K562 (cell line): ENCODE measurements around the gene WWTR1. TPM values are rescaled to one million over a fixed set of nuclear protein-coding genes. Genes with fewer than 3 reads are reported as not detected.

ENCODE experiments used
- ATAC-seq: fragments of 200-7000 bp; cut with Tn5 transposase; 3 replicates; pipeline ENCODE4 v1.9.1; 2020; ENCODE audit warnings: moderate library complexity
- BruUV-seq: library from RNA; stranded (reverse); fragments of 400-500 nt; replicated peaks from 2 replicates; lab custom pipeline; 2021; lab: Mats Ljungman, UMichigan
- CTCF ChIA-PET: fragments of 300-600 bp; formaldehyde crosslinking; extraction: SDS; loops from one replicate; lab custom pipeline; 2021; ENCODE audit warnings: low intra/inter-chr PET ratio; lab: Yijun Ruan, JAX
- POLR2A ChIA-PET: fragments of 300-600, 350-650 bp; sonication (Branson Sonifier 250); formaldehyde crosslinking; extraction: SDS; loops from one replicate; lab custom pipeline; 2021; ENCODE audit warnings: antibody characterized with exemption, inconsistent platforms; lab: Yijun Ruan, JAX
- DNase-seq, 4 experiments: peaks; one replicate each; pipeline versions ENCODE4 v3.0.0 to v3.0.0-alpha.2; 2011 to 2018; ENCODE audit warnings: low spot score in 3 of 4, mixed read lengths in 3 of 4; ENCODE audit errors: extremely low read depth in 1 of 4
- FAIRE-seq: peaks from 2 replicates; lab custom pipeline; 2011; peaks lifted over from hg19 to GRCh38; lab: Jason Lieb, UNC
- H2AFZ ChIP-seq: 2 replicates; pipeline ENCODE4 v1.6.0; 2011; ENCODE audit warnings: low read depth, low read length, control low read depth, inconsistent platforms
- H3K27ac ChIP-seq: fragments of 200-600 bp; 3 replicates; pipeline ENCODE4 v1.8.0; 2011; ENCODE audit warnings: low read depth, mild to moderate bottlenecking, control low read depth, inconsistent platforms, low read length, moderate library complexity, mixed read lengths; ENCODE audit errors: extremely low read depth
- H3K27me3 ChIP-seq, 2 experiments: fragments of 300-600 bp in 1 of 2; 2 replicates in 1 of 2; 3 replicates in 1 of 2; pipeline versions ENCODE4 v1.6.0 to v1.8.0; 2011; ENCODE audit warnings: inconsistent platforms in 2 of 2, low read length in 2 of 2, mild to moderate bottlenecking in 1 of 2, mixed read lengths in 1 of 2, moderate library complexity in 1 of 2; ENCODE audit not compliant: control insufficient read depth in 2 of 2, insufficient read depth in 2 of 2
- H3K36me3 ChIP-seq: fragments of 300-600 bp; 3 replicates; pipeline ENCODE4 v1.8.0; 2011; ENCODE audit warnings: mild to moderate bottlenecking, low read length, inconsistent platforms; ENCODE audit not compliant: control insufficient read depth, insufficient read depth
- H3K4me1 ChIP-seq, 2 experiments: fragments of 200-600 bp in 1 of 2; replicated peaks in 1 of 2; 2 replicates in 1 of 2; 3 replicates in 1 of 2; pipeline versions ENCODE4 v1.5.1 to v1.8.0; 2011; ENCODE audit warnings: inconsistent platforms in 2 of 2, low read length in 2 of 2, mild to moderate bottlenecking in 1 of 2, mixed read lengths in 1 of 2, moderate library complexity in 1 of 2; ENCODE audit not compliant: control insufficient read depth in 2 of 2, insufficient read depth in 2 of 2
- H3K4me2 ChIP-seq: 2 replicates; pipeline ENCODE4 v1.6.1; 2011; ENCODE audit warnings: low read length, control low read depth, inconsistent platforms, mixed read lengths; ENCODE audit not compliant: insufficient read depth
- H3K4me3 ChIP-seq: fragments of 200-600 bp; sonication (generic), shearing (Covaris generic); 2 replicates; pipeline ENCODE4 v1.5.1; 2016; ENCODE audit warnings: control low read depth, inconsistent platforms
- H3K79me2 ChIP-seq: fragments of 200-600 bp; 3 replicates; pipeline ENCODE4 v1.8.0; 2011; ENCODE audit warnings: low read length, inconsistent platforms; ENCODE audit not compliant: control insufficient read depth, insufficient read depth
- H3K9ac ChIP-seq, 2 experiments: 2 replicates each; pipeline versions ENCODE4 v1.6.0 to v1.6.1; 2011; ENCODE audit warnings: low read depth in 2 of 2, low read length in 2 of 2, control low read depth in 1 of 2, inconsistent platforms in 1 of 2, mild to moderate bottlenecking in 1 of 2, mixed read lengths in 1 of 2; ENCODE audit not compliant: insufficient read depth in 1 of 2
- H3K9me1 ChIP-seq: one replicate; pipeline ENCODE4 v1.6.0; 2011; ENCODE audit warnings: inconsistent platforms, mild to moderate bottlenecking, low read length, moderate library complexity; ENCODE audit not compliant: control insufficient read depth, insufficient read depth
- H3K9me3 ChIP-seq: replicated peaks from 2 replicates; pipeline ENCODE4 v1.5.1; 2011; ENCODE audit warnings: low read depth, low read length, inconsistent platforms; ENCODE audit not compliant: control insufficient read depth, insufficient read depth
- H4K20me1 ChIP-seq: replicated peaks from 2 replicates; pipeline ENCODE4 v1.6.1; 2011; ENCODE audit warnings: low read length, inconsistent platforms, mixed read lengths; ENCODE audit not compliant: control insufficient read depth, insufficient read depth
- CC2D1A ChIP-seq: fragments of 450-650 bp; IDR thresholded peaks from 2 replicates; pipeline ENCODE4 v1.6.1; 2017; ENCODE audit warnings: mild to moderate bottlenecking
- FUS ChIP-seq: fragments of 200-400 bp; formaldehyde crosslinking; optimal IDR thresholded peaks from 2 replicates; pipeline ENCODE3; 2017; ENCODE audit warnings: low read depth, low read length
- HEY1 ChIP-seq: fragments of 250-450 bp; sonication (Bioruptor Pico); IDR thresholded peaks from 2 replicates; pipeline ENCODE4 v1.5.0; 2020; ENCODE audit warnings: mild to moderate bottlenecking, moderate library complexity, borderline replicate concordance
- ILK ChIP-seq: fragments of 450-650 bp; IDR thresholded peaks from 2 replicates; pipeline ENCODE4 v1.6.1; 2016; ENCODE audit warnings: missing genetic modification characterization, low read depth, mild to moderate bottlenecking, missing compliant biosample characterization, moderate library complexity, borderline replicate concordance
- KAT2B ChIP-seq: IDR thresholded peaks from one replicate; pipeline ENCODE4 v1.6.1; 2012; ENCODE audit warnings: low read depth, mild to moderate bottlenecking, control low read depth, inconsistent platforms, low read length, moderate library complexity
- KHSRP ChIP-seq: fragments of 450-650 bp; IDR thresholded peaks from 2 replicates; pipeline ENCODE4 v1.6.1; 2017
- MCM3 ChIP-seq: fragments of 450-650 bp; IDR thresholded peaks from 2 replicates; pipeline ENCODE4 v1.6.1; 2016
- NCOA4 ChIP-seq: fragments of 450-650 bp; IDR thresholded peaks from 2 replicates; pipeline ENCODE4 v1.6.1; 2018; ENCODE audit warnings: mild to moderate bottlenecking; ENCODE audit not compliant: partially characterized antibody
- POLR2AphosphoS5 ChIP-seq: IDR thresholded peaks from 2 replicates; pipeline ENCODE4 v1.6.1; 2011; ENCODE audit warnings: mild to moderate bottlenecking, low read depth, low read length, moderate library complexity; ENCODE audit not compliant: control insufficient read depth, insufficient read depth
- SMAD4 ChIP-seq: fragments of 250-450 bp; sonication (Bioruptor Pico); conservative IDR thresholded peaks from 2 replicates; pipeline ENCODE4 v1.8.0; 2021; ENCODE audit warnings: inconsistent platforms, mild to moderate bottlenecking, moderate library complexity
- SRSF3 ChIP-seq: fragments of 200-400 bp; formaldehyde crosslinking; IDR thresholded peaks from 2 replicates; pipeline ENCODE4 v1.6.1; 2016; ENCODE audit warnings: mild to moderate bottlenecking, low read length, moderate library complexity; ENCODE audit not compliant: insufficient read depth
- STAT5B ChIP-seq: fragments of 250-450 bp; sonication (Bioruptor Pico); IDR thresholded peaks from 2 replicates; pipeline ENCODE4 v1.8.0; 2021; ENCODE audit warnings: mild to moderate bottlenecking, inconsistent platforms
- TEAD1 ChIP-seq, 2 experiments: fragments of 450-650 bp in 1 of 2; sonication (generic) in 1 of 2; formaldehyde crosslinking; IDR thresholded peaks; 2 replicates each; pipeline versions ENCODE4 v1.4.0 to v1.8.0; 2020 to 2022; ENCODE audit warnings: mild to moderate bottlenecking in 2 of 2, missing genetic modification reagents in 1 of 2
- TFAP4 ChIP-seq: sonication (generic); formaldehyde crosslinking; IDR thresholded peaks from 2 replicates; pipeline ENCODE4 v1.8.0; 2022; ENCODE audit warnings: missing genetic modification reagents, mild to moderate bottlenecking, moderate library complexity, borderline replicate concordance
- ZNF175 ChIP-seq: fragments of 200-800 bp; sonication (Bioruptor generic); IDR thresholded peaks from 2 replicates; pipeline ENCODE4 v1.6.1; 2016; ENCODE audit warnings: low read depth, mild to moderate bottlenecking, missing genetic modification characterization, missing compliant biosample characterization
- ZNF274 ChIP-seq: IDR thresholded peaks from 2 replicates; pipeline ENCODE4 v1.6.1; 2011; ENCODE audit warnings: low read depth, mild to moderate bottlenecking, low read length, moderate library complexity, borderline replicate concordance
- ZNF561 ChIP-seq: fragments of 450-650 bp; formaldehyde crosslinking; conservative IDR thresholded peaks from 2 replicates; pipeline ENCODE4 v1.4.0; 2020; ENCODE audit warnings: mild to moderate bottlenecking, moderate library complexity
- ZNF584 ChIP-seq: fragments of 200-800 bp; sonication (Bioruptor generic); IDR thresholded peaks from 2 replicates; pipeline ENCODE4 v1.6.1; 2016; ENCODE audit warnings: low read depth, mild to moderate bottlenecking, missing genetic modification characterization, missing compliant biosample characterization
- WGBS: fragments of 100-300 bp; shearing (Covaris generic); methylation state at CpG from one replicate; pipeline ENCODE4 v1.1.6; 2016; ENCODE audit warnings: low coverage, mixed read lengths; ENCODE audit not compliant: insufficient coverage; ENCODE audit errors: missing lambda C conversion rate; 5-methylcytosine and 5-hydroxymethylcytosine counted together
- in situ Hi-C: fragments of 300-500 bp; cut with MboI; formaldehyde crosslinking; loops from 4 replicates; pipeline ENCODE4 v1.15.0; 2018; ENCODE audit warnings: inconsistent platforms, mixed read lengths
- intact Hi-C: fragments of 100-400 bp; cut with micrococcal nuclease; formaldehyde crosslinking; loops from 2 replicates; pipeline ENCODE4 v1.14.2; 2022
- polyA plus RNA-seq, 8 experiments: library from polyadenylated mRNA; depleted of rRNA in 4 of 8; stranded (reverse) in 5 of 8; unstranded in 3 of 8; fragments of >200 nt; fragmentation: Nextera tagmentation in 2 of 8; fragmentation: Illumina TruSeq in 1 of 8; extraction: Ambion mirVana in 2 of 8; extraction: Trizol in 1 of 8; gene quantifications; 2 replicates each; pipeline versions ENCODE4 v1.2.1 to v1.2.3, GENCODE V29; 2011 to 2014; ENCODE audit warnings: inconsistent platforms in 1 of 8, missing spikeins in 1 of 8
- total RNA-seq, 7 experiments: library from RNA; depleted of rRNA in 6 of 7; stranded (reverse); fragments of >200 nt in 6 of 7; fragmentation: Illumina TruSeq in 2 of 7; extraction: Trizol in 2 of 7; gene quantifications; 2 replicates each; pipeline versions ENCODE4 v1.2.1 to v1.2.3, GENCODE V29; 2011 to 2021; ENCODE audit warnings: low replicate concordance in 1 of 7

The WWTR1 gene
- total and polyA plus RNA-seq, 9 of the 15 experiments (the other 6 are each of a cell fraction or from before 2014, with no cell fraction given) = 0.04 to 1.5 (median 0.60) TPM

GRCh38 chr3:149555927-149556326 is 101.9 kb downstream of the WWTR1 start:
- CTCF ChIA-PET = no interaction called here
- no peak overlapping the region for H3K4me3 ChIP-seq
- BruUV-seq = no TSS peak
- no peak overlapping the region for H2AFZ ChIP-seq
- no peak for FAIRE-seq
- no peak overlapping the region for H3K4me2 ChIP-seq
- no peaks in the 10 kb centered on the region for H3K36me3 ChIP-seq
- DNase-seq = no peak
- intact Hi-C loops = no loop called here
- H3K27me3 ChIP-seq = peaks cover 9 to 23% of the 10 kb centered on the region in 2 experiments; a peak in 3 of 5 replicates
- WGBS = 4% methylated on average over 2 of the region's 2 CpGs
- H3K9me3 ChIP-seq = no peaks in the 10 kb centered on the region
- no peak overlapping the region for H3K27ac ChIP-seq
- POLR2A ChIA-PET = no interaction called here
- in situ Hi-C loops = no loop called here
- no peak for ATAC-seq
- H4K20me1 ChIP-seq = no peaks in the 10 kb centered on the region
- no peaks in the 10 kb centered on the region for H3K4me1 ChIP-seq
- H3K9ac ChIP-seq = no peak overlapping the region
- no peaks in the 10 kb centered on the region for H3K79me2 ChIP-seq
- H3K9me1 ChIP-seq = no peaks in the 10 kb centered on the region
- TF ChIP-seq SMAD4 (no peak), POLR2AphosphoS5 (no peak), ZNF561 (CRISPR knock-in tag) (no peak), MCM3 (no peak), FUS (no peak), SRSF3 (no peak), NCOA4 (no peak), TFAP4 (CRISPR knock-in tag) (no peak), KAT2B (no peak), ILK (tag) (no peak), ZNF274 (no peak), ZNF584 (CRISPR knock-in tag) (no peak), CC2D1A (no peak), STAT5B (CRISPR knock-in tag) (no peak), KHSRP (no peak), TEAD1 (CRISPR knock-in tag; IDR thresholded peaks at IDR 0.05) (no peak), HEY1 (no peak), ZNF175 (no peak)
